Measurements from ENCODE around the gene LAMA3. TPM values are rescaled to one million over a fixed set of nuclear protein-coding genes. Genes with fewer than 3 reads are reported as not detected.

LAMA3 gene
- total and polyA plus RNA-seq, 5 experiments from 2014 or later: not detected

GRCh38 chr18:23950644-23951043 is 261.4 kb downstream of the LAMA3 start:
- no peak overlapping the region for H3K4me3 Mint-ChIP-seq
- H3K4me1 Mint-ChIP-seq: peaks cover 0 to 8% (median 4%) of the 10 kb centered on the region in 4 donors
- no peak for ATAC-seq
- POLR2A ChIA-PET: no interaction called here
- H3K9me3 Mint-ChIP-seq: no peaks in the 10 kb centered on the region
- H3K36me3 Mint-ChIP-seq: no peaks in the 10 kb centered on the region
- no peak for DNase-seq
- no peaks in the 10 kb centered on the region for H3K27me3 Mint-ChIP-seq
- H3K27ac Mint-ChIP-seq: no peak overlapping the region

GRCh38 chr18:23951206-23951605 is 262.0 kb downstream of the LAMA3 start:
- Mint-ChIP-seq H3K4me1 (peaks cover 0 to 5% (median 4%) of the 10 kb centered on the region in 4 donors), H3K9me3 (no peaks in the 10 kb centered on the region), H3K36me3 (no peaks in the 10 kb centered on the region), H3K4me3 (no peak overlapping the region), H3K27me3 (no peaks in the 10 kb centered on the region), H3K27ac (no peak overlapping the region)
- ATAC-seq (no peak), DNase-seq (no peak)
- POLR2A ChIA-PET: no interaction called here

- no peaks in the 10 kb centered on the region for H3K36me3 Mint-ChIP-seq
- no peak for ATAC-seq
- peaks cover 0 to 5% (median 4%) of the 10 kb centered on the region in 4 donors for H3K4me1 Mint-ChIP-seq
- H3K4me3 Mint-ChIP-seq: no peak overlapping the region
- H3K9me3 Mint-ChIP-seq: no peaks in the 10 kb centered on the region
- DNase-seq: no peak
- H3K27ac Mint-ChIP-seq: peak overlapping the region in 1 of 10 donors; percentile 33
- POLR2A ChIA-PET: interaction anchor here (0.6 kb wide), 1 partner anchor 61 kb away, joined by 3 read pairs; no protein-coding TSS in a partner anchor
- no peaks in the 10 kb centered on the region for H3K27me3 Mint-ChIP-seq
Measured at GRCh38 chr18:23953984-23954383, 264.7 kb downstream of the LAMA3 start.

- POLR2A ChIA-PET: no interaction called here
- Mint-ChIP-seq H3K36me3 (no peaks in the 10 kb centered on the region), H3K9me3 (no peaks in the 10 kb centered on the region), H3K4me3 (no peak overlapping the region), H3K27me3 (no peaks in the 10 kb centered on the region), H3K4me1 (no peaks in the 10 kb centered on the region), H3K27ac (peak overlapping the region in 2 of 10 donors; percentile 29 to 75)
- ATAC-seq: no peak
- DNase-seq: no peak
Measured at GRCh38 chr18:23956483-23956882, 267.2 kb downstream of the LAMA3 start.

- ATAC-seq (no peak), DNase-seq (no peak)
- H3K36me3 Mint-ChIP-seq: no peaks in the 10 kb centered on the region
- H3K4me3 Mint-ChIP-seq: no peak overlapping the region
- H3K27ac Mint-ChIP-seq: no peak overlapping the region
- H3K27me3 Mint-ChIP-seq: no peaks in the 10 kb centered on the region
- H3K4me1 Mint-ChIP-seq: no peaks in the 10 kb centered on the region
- POLR2A ChIA-PET: no interaction called here
- no peaks in the 10 kb centered on the region for H3K9me3 Mint-ChIP-seq
Measured at GRCh38 chr18:23958036-23958435, 268.8 kb downstream of the LAMA3 start.

- no peaks in the 10 kb centered on the region for H3K9me3 Mint-ChIP-seq
- ATAC-seq (no peak), DNase-seq (no peak)
- no peak overlapping the region for H3K4me3 Mint-ChIP-seq
- POLR2A ChIA-PET: interaction anchor here (0.5 kb wide), 1 partner anchor 112 kb away, joined by 4 read pairs; no protein-coding TSS in a partner anchor
- H3K4me1 Mint-ChIP-seq: peaks cover 29 to 48% (median 44%) of the 10 kb centered on the region in 4 donors
- H3K36me3 Mint-ChIP-seq: no peaks in the 10 kb centered on the region
- peak overlapping the region in 5 of 10 donors; percentile 19 to 96 (median 93) for H3K27ac Mint-ChIP-seq
- no peaks in the 10 kb centered on the region for H3K27me3 Mint-ChIP-seq
Measured at GRCh38 chr18:23963443-23964165, 274.4 kb downstream of the LAMA3 start.

GRCh38 chr18:23964282-23965238 is 275.3 kb downstream of the LAMA3 start:
- Mint-ChIP-seq H3K4me1 (peaks cover 30 to 58% (median 54%) of the 10 kb centered on the region in 4 donors), H3K4me3 (peak overlapping the region in 9 of 10 donors; percentile 14 to 75 (median 48)), H3K36me3 (no peaks in the 10 kb centered on the region), H3K27ac (peak overlapping the region; percentile 78 to 97 (median 92)), H3K27me3 (no peaks in the 10 kb centered on the region), H3K9me3 (no peaks in the 10 kb centered on the region)
- ATAC-seq: peak; percentile 97 to 98
- POLR2A ChIA-PET: interaction anchor here (0.5 to 1.5 kb wide), 6 partner anchors 28 to 112 kb away, joined by 3 to 6 read pairs (median 4); partner anchors contain the start of gene TTC39C
- DNase-seq: peak; percentile 35 to 86 (median 64)

GRCh38 chr18:23966909-23967308 is 277.7 kb downstream of the LAMA3 start:
- H3K27ac Mint-ChIP-seq: peak overlapping the region in 7 of 10 donors; percentile 6 to 91 (median 75)
- H3K27me3 Mint-ChIP-seq: no peaks in the 10 kb centered on the region
- ATAC-seq (no peak), DNase-seq (no peak)
- H3K4me3 Mint-ChIP-seq: peak overlapping the region in 8 of 10 donors; percentile 1 to 79 (median 46)
- POLR2A ChIA-PET: interaction anchor here (0.7 to 3.3 kb wide), 7 partner anchors 10 to 144 kb away, joined by 3 to 12 read pairs (median 5); partner anchors contain the start of gene TTC39C
- peaks cover 40 to 78% (median 73%) of the 10 kb centered on the region in 4 donors for H3K4me1 Mint-ChIP-seq
- peaks cover 0 to 3% (median 0%) of the 10 kb centered on the region in 3 donors for H3K36me3 Mint-ChIP-seq
- H3K9me3 Mint-ChIP-seq: peaks cover 0 to 5% (median 0%) of the 10 kb centered on the region in 9 donors

GRCh38 chr18:23967321-23968089 is 278.3 kb downstream of the LAMA3 start:
- Mint-ChIP-seq H3K9me3 (peaks cover 0 to 5% (median 0%) of the 10 kb centered on the region in 9 donors), H3K27ac (peak overlapping the region in 7 of 10 donors; percentile 52 to 91 (median 76)), H3K36me3 (peaks cover 0 to 3% (median 0%) of the 10 kb centered on the region in 3 donors), H3K4me3 (peak overlapping the region in 8 of 10 donors; percentile 4 to 79 (median 46)), H3K27me3 (no peaks in the 10 kb centered on the region), H3K4me1 (peaks cover 42 to 84% (median 79%) of the 10 kb centered on the region in 4 donors)
- ATAC-seq (no peak), DNase-seq (peak in 3 of 10 donors; percentile 9 to 44 (median 13))
- POLR2A ChIA-PET: interaction anchor here (0.8 to 3.3 kb wide), 7 partner anchors 10 to 54 kb away, joined by 4 to 12 read pairs (median 7); partner anchors contain the start of gene TTC39C

- Mint-ChIP-seq H3K27ac (peak overlapping the region in 8 of 10 donors; percentile 42 to 96 (median 86)), H3K27me3 (no peaks in the 10 kb centered on the region), H3K4me3 (peak overlapping the region in 2 of 10 donors; percentile 5 to 42), H3K4me1 (peaks cover 45 to 83% (median 79%) of the 10 kb centered on the region in 4 donors), H3K36me3 (peaks cover 0 to 3% (median 0%) of the 10 kb centered on the region in 3 donors), H3K9me3 (peaks cover 0 to 5% (median 0%) of the 10 kb centered on the region in 9 donors)
- POLR2A ChIA-PET: interaction anchor here (0.5 to 3.3 kb wide), 10 partner anchors 8 to 52 kb away, joined by 3 to 12 read pairs (median 4); partner anchors contain the start of gene TTC39C
- ATAC-seq (no peak), DNase-seq (no peak)
Measured at GRCh38 chr18:23968638-23969604, 279.7 kb downstream of the LAMA3 start.

- no peaks in the 10 kb centered on the region for H3K27me3 Mint-ChIP-seq
- POLR2A ChIA-PET: interaction anchor here (0.7 to 2.2 kb wide), 2 partner anchors 22 to 24 kb away, joined by 3 to 7 read pairs; no protein-coding TSS in a partner anchor
- H3K4me1 Mint-ChIP-seq: peaks cover 38 to 79% (median 72%) of the 10 kb centered on the region in 4 donors
- H3K36me3 Mint-ChIP-seq: peaks cover 0 to 3% (median 0%) of the 10 kb centered on the region in 3 donors
- H3K27ac Mint-ChIP-seq: peak overlapping the region in 8 of 10 donors; percentile 38 to 99 (median 96)
- no peak for ATAC-seq
- peaks cover 0 to 5% (median 0%) of the 10 kb centered on the region in 9 donors for H3K9me3 Mint-ChIP-seq
- no peak for DNase-seq
- peak overlapping the region in 1 of 10 donors; percentile 26 for H3K4me3 Mint-ChIP-seq
Measured at GRCh38 chr18:23969664-23970063, 280.4 kb downstream of the LAMA3 start.
